Activated CD4-positive, alpha-beta T cell treated with anti-CD3 and anti-CD28 coated beads, Interleukin-2, amount 10 ng/mL, durations not matched to agents 24 days and 14 days (primary cell): ENCODE measurements around the gene IGF1R. TPM values are rescaled to one million over a fixed set of nuclear protein-coding genes. Genes with fewer than 3 reads are reported as not detected.

Source experiments
- DNase-seq: peaks from one replicate; pipeline ENCODE4 v3.0.0; 2022
- H3K27ac Mint-ChIP-seq: one replicate; pipeline ENCODE4 v1.8.0; 2022; ENCODE audit warnings: mild to moderate bottlenecking, mixed read lengths
- H3K27me3 Mint-ChIP-seq: one replicate; pipeline ENCODE4 v1.8.0; 2022; ENCODE audit warnings: mixed read lengths
- H3K36me3 Mint-ChIP-seq: one replicate; pipeline ENCODE4 v1.8.0; 2022; ENCODE audit warnings: low read depth, mild to moderate bottlenecking, mixed read lengths
- H3K4me1 Mint-ChIP-seq: one replicate; pipeline ENCODE4 v1.8.0; 2021; ENCODE audit warnings: mixed read lengths
- H3K4me3 Mint-ChIP-seq: one replicate; pipeline ENCODE4 v1.8.0; 2022; ENCODE audit warnings: mild to moderate bottlenecking, moderate library complexity, mixed read lengths
- H3K9me3 Mint-ChIP-seq: one replicate; pipeline ENCODE4 v1.8.0; 2021; ENCODE audit warnings: mixed read lengths
- intact Hi-C: fragments of 100-400 bp; cut with micrococcal nuclease; formaldehyde crosslinking; loops from one replicate; pipeline ENCODE4 v1.15.1; 2023
- total RNA-seq: library from RNA; stranded (reverse); gene quantifications from 2 replicates; pipeline ENCODE4 v1.2.3, GENCODE V29; 2022

Gene IGF1R
- total RNA-seq, 1 donor from 2014 or later, result 35.3 TPM

- H3K36me3 Mint-ChIP-seq, result no peaks in the 10 kb centered on the region
- no peak for DNase-seq
- intact Hi-C loops, result no loop called here
- H3K4me3 Mint-ChIP-seq, result peak overlapping the region; percentile 52
- H3K27me3 Mint-ChIP-seq, result no peaks in the 10 kb centered on the region
- peaks cover 44% of the 10 kb centered on the region for H3K4me1 Mint-ChIP-seq
- H3K9me3 Mint-ChIP-seq, result no peaks in the 10 kb centered on the region
- H3K27ac Mint-ChIP-seq, result no peak overlapping the region
Measured at GRCh38 chr15:98861188-98861587, 212.8 kb downstream of the IGF1R start.

DNA sequence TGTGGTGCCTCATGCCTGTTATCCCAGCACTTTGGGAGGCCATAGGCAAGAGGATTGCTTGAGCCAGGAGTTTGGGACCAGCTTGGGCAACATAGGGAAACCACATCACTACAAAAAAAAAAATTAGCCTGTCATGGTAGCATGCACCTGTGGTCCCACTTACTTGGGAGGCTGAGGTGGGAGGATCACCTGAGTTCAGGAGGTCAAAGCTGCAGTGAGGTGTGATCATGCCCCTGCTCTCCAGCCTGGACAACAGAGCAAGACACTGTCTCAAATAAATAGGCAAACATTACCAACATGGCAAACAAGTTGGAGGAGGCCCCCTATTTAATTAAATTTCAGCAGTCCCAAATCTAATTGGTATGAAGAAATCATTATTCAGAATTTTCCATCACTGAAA lies 215.6 kb downstream of the IGF1R start:
- Mint-ChIP-seq H3K27ac (no peak overlapping the region), H3K4me1 (peaks cover 43% of the 10 kb centered on the region), H3K9me3 (no peaks in the 10 kb centered on the region), H3K4me3 (no peak overlapping the region), H3K27me3 (no peaks in the 10 kb centered on the region), H3K36me3 (no peaks in the 10 kb centered on the region)
- no peak for DNase-seq
- intact Hi-C loops, result no loop called here

DNA sequence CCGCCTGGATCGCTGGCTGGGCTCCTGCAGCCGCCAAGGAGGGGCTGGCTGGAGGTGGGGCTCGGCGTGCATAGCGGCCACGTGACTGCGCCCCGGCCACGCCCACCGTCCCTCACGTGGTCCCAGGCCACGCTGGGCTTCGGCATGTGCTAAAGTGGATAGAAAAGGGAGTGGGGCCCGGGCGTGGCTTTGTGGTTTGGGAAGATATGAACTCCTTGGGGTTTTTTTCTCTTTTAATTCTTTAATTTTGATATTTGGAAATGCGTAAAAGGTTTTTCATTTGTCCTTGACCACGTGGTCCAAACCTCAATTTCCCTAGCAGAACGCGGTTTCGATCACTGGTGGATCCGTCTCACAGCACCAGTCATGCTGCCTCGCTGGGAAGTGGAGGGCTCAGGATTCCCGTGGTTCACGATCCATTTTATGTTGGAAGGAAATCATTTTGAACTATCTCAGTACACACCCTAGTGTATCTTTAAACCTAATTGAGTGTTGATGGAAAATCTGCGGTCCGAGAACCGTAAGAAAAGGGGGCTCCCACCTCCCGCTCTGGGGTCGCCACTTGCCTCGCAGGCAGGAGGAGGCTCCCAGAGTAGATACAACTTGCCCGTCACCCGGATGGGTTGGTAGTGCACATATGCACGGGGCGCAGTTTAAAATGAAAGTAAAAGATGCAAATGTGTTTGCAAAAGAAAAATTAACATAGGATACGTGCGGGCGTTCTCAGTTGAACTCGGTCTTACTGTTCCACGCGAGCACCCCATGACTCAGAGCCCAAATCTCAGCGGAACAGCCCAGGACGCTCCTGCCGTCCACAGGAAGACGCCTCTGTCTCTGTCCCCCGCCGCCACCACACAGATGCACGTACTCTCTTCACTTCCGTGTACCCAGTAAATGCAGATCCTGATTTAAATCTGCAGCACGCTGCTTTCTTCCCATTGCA lies 217.3 kb downstream of the IGF1R start:
- intact Hi-C loops, result loop anchor here (1.0 to 5.0 kb wide), 2 partner anchors 12 to 192 kb away; no protein-coding TSS in a partner anchor

GRCh38 chr15:98866511-98866910 lies 218.2 kb downstream of the IGF1R start:
- H3K27me3 Mint-ChIP-seq, result no peaks in the 10 kb centered on the region
- intact Hi-C loops, result loop anchor here (1.0 to 5.0 kb wide), 2 partner anchors 13 to 191 kb away; no protein-coding TSS in a partner anchor

More for the DNA sequence above, 217.3 kb downstream of the IGF1R start:
- peak overlapping the region; percentile 87 for H3K4me3 Mint-ChIP-seq
- H3K4me1 Mint-ChIP-seq, result peaks cover 34% of the 10 kb centered on the region
- no peaks in the 10 kb centered on the region for H3K27me3 Mint-ChIP-seq
- peak; percentile 91 for DNase-seq
- no peaks in the 10 kb centered on the region for H3K36me3 Mint-ChIP-seq
- no peaks in the 10 kb centered on the region for H3K9me3 Mint-ChIP-seq
- H3K27ac Mint-ChIP-seq, result peak overlapping the region; percentile 93

GRCh38 chr15:98868564-98868963 lies 220.2 kb downstream of the IGF1R start:
- Mint-ChIP-seq H3K4me3 (no peak overlapping the region), H3K36me3 (no peaks in the 10 kb centered on the region), H3K4me1 (peaks cover 29% of the 10 kb centered on the region), H3K9me3 (no peaks in the 10 kb centered on the region), H3K27ac (no peak overlapping the region), H3K27me3 (no peaks in the 10 kb centered on the region)
- DNase-seq, result no peak
- intact Hi-C loops, result loop anchor here (5.0 kb wide), 1 partner anchor 189 kb away; no protein-coding TSS in a partner anchor

More at GRCh38 chr15:98866511-98866910, 218.2 kb downstream of the IGF1R start:
- DNase-seq, result no peak
- H3K9me3 Mint-ChIP-seq, result no peaks in the 10 kb centered on the region
- peak overlapping the region; percentile 87 for H3K4me3 Mint-ChIP-seq
- peak overlapping the region; percentile 93 for H3K27ac Mint-ChIP-seq
- no peaks in the 10 kb centered on the region for H3K36me3 Mint-ChIP-seq
- H3K4me1 Mint-ChIP-seq, result peaks cover 28% of the 10 kb centered on the region

- no peaks in the 10 kb centered on the region for H3K36me3 Mint-ChIP-seq
- H3K27ac Mint-ChIP-seq, result no peak overlapping the region
- H3K9me3 Mint-ChIP-seq, result no peaks in the 10 kb centered on the region
- peaks cover 33% of the 10 kb centered on the region for H3K4me1 Mint-ChIP-seq
- H3K4me3 Mint-ChIP-seq, result no peak overlapping the region
- no peaks in the 10 kb centered on the region for H3K27me3 Mint-ChIP-seq
- no peak for DNase-seq
- intact Hi-C loops, result loop anchor here (10.0 kb wide), 1 partner anchor 64 kb away; no protein-coding TSS in a partner anchor
Measured at GRCh38 chr15:98870788-98871187, 222.4 kb downstream of the IGF1R start.

GRCh38 chr15:98872774-98873173 lies 224.4 kb downstream of the IGF1R start:
- peaks cover 22% of the 10 kb centered on the region for H3K4me1 Mint-ChIP-seq
- no peak for DNase-seq
- no peak overlapping the region for H3K4me3 Mint-ChIP-seq
- intact Hi-C loops, result loop anchor here (10.0 kb wide), 1 partner anchor 62 kb away; no protein-coding TSS in a partner anchor
- H3K9me3 Mint-ChIP-seq, result no peaks in the 10 kb centered on the region
- H3K27me3 Mint-ChIP-seq, result no peaks in the 10 kb centered on the region
- H3K27ac Mint-ChIP-seq, result no peak overlapping the region
- no peaks in the 10 kb centered on the region for H3K36me3 Mint-ChIP-seq

- Mint-ChIP-seq H3K4me3 (peak overlapping the region; percentile 31), H3K4me1 (peaks cover 22% of the 10 kb centered on the region), H3K36me3 (no peaks in the 10 kb centered on the region), H3K9me3 (no peaks in the 10 kb centered on the region), H3K27ac (peak overlapping the region; percentile 9), H3K27me3 (no peaks in the 10 kb centered on the region)
- DNase-seq, result no peak
- intact Hi-C loops, result loop anchor here (10.0 kb wide), 1 partner anchor 61 kb away; no protein-coding TSS in a partner anchor
Measured at GRCh38 chr15:98873441-98874218, 225.3 kb downstream of the IGF1R start.

DNA sequence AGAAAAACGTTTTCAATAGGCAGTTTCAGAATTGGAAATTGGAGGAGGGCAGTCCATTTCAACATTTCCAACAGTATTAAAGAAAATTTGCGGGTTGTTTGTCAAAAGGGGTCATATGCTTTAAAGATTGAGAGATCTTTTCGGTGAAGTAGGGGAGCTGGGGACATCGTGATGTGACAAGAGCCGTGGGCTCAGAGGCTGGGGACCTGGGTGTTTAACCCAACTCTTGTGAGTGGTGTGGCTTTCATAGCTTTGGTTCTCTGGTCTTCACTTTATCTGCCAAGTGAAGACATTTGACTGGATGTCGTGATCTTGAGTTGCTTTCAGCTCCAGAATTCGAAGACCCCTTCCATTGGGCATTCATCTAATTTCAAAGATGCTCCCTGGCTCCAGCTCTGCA lies 226.0 kb downstream of the IGF1R start:
- intact Hi-C loops, result loop anchor here (10.0 kb wide), 1 partner anchor 60 kb away; no protein-coding TSS in a partner anchor
- Mint-ChIP-seq H3K36me3 (no peaks in the 10 kb centered on the region), H3K27ac (no peak overlapping the region), H3K4me1 (peaks cover 22% of the 10 kb centered on the region), H3K27me3 (no peaks in the 10 kb centered on the region), H3K4me3 (peak overlapping the region; percentile 31), H3K9me3 (no peaks in the 10 kb centered on the region)
- DNase-seq, result no peak

GRCh38 chr15:98874773-98875172 lies 226.4 kb downstream of the IGF1R start:
- DNase-seq, result no peak
- no peaks in the 10 kb centered on the region for H3K9me3 Mint-ChIP-seq
- no peak overlapping the region for H3K27ac Mint-ChIP-seq
- intact Hi-C loops, result loop anchor here (10.0 kb wide), 1 partner anchor 60 kb away; no protein-coding TSS in a partner anchor
- H3K27me3 Mint-ChIP-seq, result no peaks in the 10 kb centered on the region
- H3K4me1 Mint-ChIP-seq, result peaks cover 22% of the 10 kb centered on the region
- H3K36me3 Mint-ChIP-seq, result no peaks in the 10 kb centered on the region
- H3K4me3 Mint-ChIP-seq, result no peak overlapping the region

GRCh38 chr15:98875309-98875708 lies 227.0 kb downstream of the IGF1R start:
- Mint-ChIP-seq H3K4me3 (no peak overlapping the region), H3K27me3 (no peaks in the 10 kb centered on the region), H3K9me3 (no peaks in the 10 kb centered on the region), H3K27ac (no peak overlapping the region), H3K36me3 (no peaks in the 10 kb centered on the region), H3K4me1 (peaks cover 19% of the 10 kb centered on the region)
- DNase-seq, result no peak
- intact Hi-C loops, result loop anchor here (10.0 kb wide), 1 partner anchor 59 kb away; no protein-coding TSS in a partner anchor

DNA sequence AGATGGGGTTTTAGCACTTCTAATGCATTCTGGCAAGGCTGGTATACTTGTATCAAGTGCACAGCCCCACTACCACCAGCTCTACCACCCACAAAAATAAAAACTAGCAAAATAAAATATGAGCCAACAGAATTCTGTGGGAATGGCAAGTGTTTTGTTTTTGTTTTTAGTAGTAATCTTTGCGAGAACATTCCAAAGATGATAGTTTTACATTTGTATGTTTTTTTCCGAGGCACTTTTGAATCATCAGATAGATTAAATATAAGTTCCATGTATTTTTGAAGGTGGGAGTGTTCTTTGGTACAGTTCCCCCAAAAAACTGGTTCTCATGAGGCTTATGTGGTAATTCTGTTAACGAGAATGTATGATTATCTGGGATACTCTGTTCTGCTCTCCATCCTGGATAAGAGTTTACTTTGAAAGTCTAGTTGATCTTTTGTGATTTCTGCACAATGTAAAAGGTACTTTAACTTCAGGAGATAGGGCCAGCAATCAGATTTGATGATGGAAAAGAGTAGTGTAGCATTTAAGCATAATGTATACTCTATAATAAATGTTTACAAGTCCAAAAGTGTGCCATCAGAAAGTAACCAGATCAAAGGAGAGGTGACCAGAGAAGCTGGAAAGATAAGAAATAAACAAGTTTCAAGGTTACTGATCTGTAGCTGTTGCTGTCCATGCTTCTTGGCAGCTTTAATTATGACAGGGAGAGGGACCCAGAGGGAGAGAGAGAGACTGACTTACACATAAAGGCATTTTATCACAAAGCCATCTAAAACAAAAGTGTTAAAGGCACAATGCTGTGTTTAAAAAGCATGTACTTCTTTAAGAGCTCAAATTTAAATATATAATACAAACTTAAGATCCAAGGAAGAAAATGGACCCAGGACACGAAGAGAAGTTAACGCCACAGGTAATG lies 228.4 kb downstream of the IGF1R start:
- peaks cover 21% of the 10 kb centered on the region for H3K4me1 Mint-ChIP-seq
- intact Hi-C loops, result loop anchor here (10.0 kb wide), 1 partner anchor 58 kb away; no protein-coding TSS in a partner anchor
- no peak overlapping the region for H3K27ac Mint-ChIP-seq
- H3K36me3 Mint-ChIP-seq, result no peaks in the 10 kb centered on the region
- H3K27me3 Mint-ChIP-seq, result no peaks in the 10 kb centered on the region
- DNase-seq, result no peak
- H3K9me3 Mint-ChIP-seq, result no peaks in the 10 kb centered on the region
- H3K4me3 Mint-ChIP-seq, result no peak overlapping the region

DNA sequence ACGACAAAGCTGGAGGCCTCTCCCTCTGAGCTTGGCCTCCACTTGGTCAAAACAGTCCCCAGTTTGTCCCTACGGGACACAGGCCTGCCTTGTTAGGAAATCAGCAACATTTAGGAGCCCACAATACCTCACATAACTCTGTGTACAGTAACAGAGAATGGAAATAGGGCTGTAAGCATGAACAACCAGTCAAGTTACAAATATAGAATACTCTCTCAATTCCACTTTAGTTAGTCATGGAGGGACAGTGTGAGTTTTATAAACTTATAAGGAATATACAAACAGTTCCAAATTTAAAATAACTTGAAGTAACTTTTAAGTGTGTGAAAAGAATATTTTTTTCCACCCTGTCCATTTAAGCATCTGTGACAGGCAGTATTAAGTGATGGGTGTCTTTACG lies 229.8 kb downstream of the IGF1R start:
- Mint-ChIP-seq H3K4me3 (no peak overlapping the region), H3K27ac (no peak overlapping the region), H3K27me3 (no peaks in the 10 kb centered on the region), H3K4me1 (peaks cover 19% of the 10 kb centered on the region), H3K9me3 (no peaks in the 10 kb centered on the region), H3K36me3 (no peaks in the 10 kb centered on the region)
- DNase-seq, result no peak
- intact Hi-C loops, result loop anchor here (10.0 kb wide), 1 partner anchor 57 kb away; no protein-coding TSS in a partner anchor
